ENCODE results near the gene FBXW8. TPM values are rescaled to one million over a fixed set of nuclear protein-coding genes. Genes with fewer than 3 reads are reported as not detected.
"Not testable (repeated sequence)": the region's sequence is repeated elsewhere in the genome, so short reads cannot be mapped to it uniquely, and the experiment has no call there.

Gene FBXW8
- total RNA-seq, 1 donor from 2014 or later = 24.8 TPM

GRCh38 chr12:117053597-117054201 lies 142.9 kb downstream of the FBXW8 start:
- no peak for DNase-seq (ENCODE audit: low spot score)

GRCh38 chr12:117054279-117054678 lies 143.5 kb downstream of the FBXW8 start:
- no peak for DNase-seq (ENCODE audit: low spot score)

- not testable (repeated sequence) for DNase-seq (ENCODE audit: low spot score)
Observed at GRCh38 chr12:117057626-117058025, 146.9 kb downstream of the FBXW8 start.

- DNase-seq (ENCODE audit: low spot score) = no peak
Observed at GRCh38 chr12:117058442-117059072, 147.8 kb downstream of the FBXW8 start.

GRCh38 chr12:117059156-117059555 lies 148.4 kb downstream of the FBXW8 start:
- DNase-seq (ENCODE audit: low spot score) = no peak

GRCh38 chr12:117060246-117060928 lies 149.6 kb downstream of the FBXW8 start:
- no peak for DNase-seq (ENCODE audit: low spot score)

- DNase-seq (ENCODE audit: low spot score) = no peak
Observed at GRCh38 chr12:117060929-117061305, 150.2 kb downstream of the FBXW8 start.

- DNase-seq (ENCODE audit: low spot score) = no peak
Observed at GRCh38 chr12:117061555-117062079, 150.9 kb downstream of the FBXW8 start.

- peak; percentile 44 for DNase-seq (ENCODE audit: low spot score)
Observed at GRCh38 chr12:117063162-117063911, 152.6 kb downstream of the FBXW8 start.

- DNase-seq (ENCODE audit: low spot score) = no peak
Observed at GRCh38 chr12:117064049-117064448, 153.3 kb downstream of the FBXW8 start.

- DNase-seq (ENCODE audit: low spot score) = no peak
Observed at GRCh38 chr12:117064596-117064995, 153.8 kb downstream of the FBXW8 start.

- DNase-seq (ENCODE audit: low spot score) = no peak
Observed at GRCh38 chr12:117067016-117067415, 156.3 kb downstream of the FBXW8 start.

- no peak for DNase-seq (ENCODE audit: low spot score)
Observed at GRCh38 chr12:117067638-117068037, 156.9 kb downstream of the FBXW8 start.

- no peak for DNase-seq (ENCODE audit: low spot score)
Observed at GRCh38 chr12:117068492-117068891, 157.7 kb downstream of the FBXW8 start.

GRCh38 chr12:117069101-117069797 lies 158.5 kb downstream of the FBXW8 start:
- no peak for DNase-seq (ENCODE audit: low spot score)

GRCh38 chr12:117069926-117070900 lies 159.5 kb downstream of the FBXW8 start:
- DNase-seq (ENCODE audit: low spot score) = no peak

- peak; percentile 15 for DNase-seq (ENCODE audit: low spot score)
Observed at GRCh38 chr12:117071009-117071408, 160.3 kb downstream of the FBXW8 start.

GRCh38 chr12:117072106-117072505 lies 161.4 kb downstream of the FBXW8 start:
- DNase-seq (ENCODE audit: low spot score) = no peak

GRCh38 chr12:117072736-117073490 lies 162.2 kb downstream of the FBXW8 start:
- DNase-seq (ENCODE audit: low spot score) = no peak

Measured in umbilical cord (tissue), 2 donors.